Panc1 (cell line): ENCODE measurements around the gene RESF1. TPM values are rescaled to one million over a fixed set of nuclear protein-coding genes. Genes with fewer than 3 reads are reported as not detected.

Source experiments
- ATAC-seq: fragments of 200-7000 bp; cut with Tn5 transposase; 2 replicates; pipeline ENCODE4 v1.9.1; 2020; ENCODE audit warnings: mild to moderate bottlenecking, moderate library complexity
- BruUV-seq: library from RNA; stranded (reverse); fragments of 400-500 nt; replicated peaks from 2 replicates; lab custom pipeline; 2021; lab: Mats Ljungman, UMichigan
- CTCF ChIA-PET: fragments of 300-600 bp; sonication (Branson Sonifier 250); formaldehyde crosslinking; loops from one replicate; lab custom pipeline; 2022; ENCODE audit warnings: antibody characterized with exemption; lab: Charles Lee
- POLR2A ChIA-PET: fragments of 300-600 bp; sonication (Branson Sonifier 250); formaldehyde crosslinking; loops from one replicate; lab custom pipeline; 2022; ENCODE audit warnings: antibody characterized with exemption; lab: Charles Lee
- DNase-seq: peaks from one replicate; pipeline ENCODE4 v3.0.0-alpha.2; 2010; ENCODE audit warnings: low read depth, low spot score
- H3K27ac ChIP-seq: 2 replicates; pipeline ENCODE4 v1.5.1; 2011; ENCODE audit warnings: mild to moderate bottlenecking, low read length, inconsistent platforms
- H3K27me3 ChIP-seq: fragments of 200-500 bp; sonication (Bioruptor generic); 2 replicates; pipeline ENCODE4 v1.6.0; 2014; ENCODE audit warnings: low read length, inconsistent platforms; ENCODE audit not compliant: control insufficient read depth, insufficient read depth
- H3K36me3 ChIP-seq: fragments of 200-500 bp; sonication (Bioruptor generic); 2 replicates; pipeline ENCODE4 v1.5.1; 2014; ENCODE audit warnings: inconsistent platforms, mild to moderate bottlenecking, low read length, moderate library complexity; ENCODE audit not compliant: control insufficient read depth, insufficient read depth
- H3K4me1 ChIP-seq: 2 replicates; pipeline ENCODE4 v1.5.1; 2011; ENCODE audit warnings: inconsistent platforms, mild to moderate bottlenecking, low read length, moderate library complexity; ENCODE audit not compliant: control insufficient read depth, insufficient read depth
- H3K4me3 ChIP-seq, 2 experiments: 2 replicates each; pipeline ENCODE4 v1.5.1; 2011 to 2012; ENCODE audit warnings: low read depth in 2 of 2, low read length in 2 of 2, mild to moderate bottlenecking in 2 of 2, inconsistent platforms in 1 of 2, moderate library complexity in 1 of 2
- H3K9me3 ChIP-seq: fragments of 200-500 bp; sonication (Bioruptor generic); 2 replicates; pipeline ENCODE4 v1.5.1; 2014; ENCODE audit warnings: low read depth, mild to moderate bottlenecking, inconsistent platforms, low read length, moderate library complexity; ENCODE audit not compliant: control insufficient read depth, insufficient read depth
- POLR2AphosphoS5 ChIP-seq: IDR thresholded peaks from 2 replicates; pipeline ENCODE4 v1.6.1; 2012; ENCODE audit warnings: mild to moderate bottlenecking, low read depth, low read length, moderate library complexity
- SIN3A ChIP-seq: IDR thresholded peaks from 2 replicates; pipeline ENCODE4 v1.6.1; 2012; ENCODE audit warnings: low read depth, mild to moderate bottlenecking, low read length, moderate library complexity, borderline replicate concordance; ENCODE audit not compliant: insufficient read depth
- TCF7L2 ChIP-seq: IDR thresholded peaks from 2 replicates; pipeline ENCODE4 v1.6.1; 2011; ENCODE audit warnings: mild to moderate bottlenecking, low read depth, low read length, inconsistent platforms
- in situ Hi-C: cut with HindIII; loops from 2 replicates; pipeline ENCODE4 v1.10.0; 2016; ENCODE audit warnings: low sequenced_read_pairs, low pct_unique_long_range_greater_than_20kb
- intact Hi-C: fragments of 100-400 bp; cut with micrococcal nuclease; formaldehyde crosslinking; loops from one replicate; pipeline ENCODE4 v1.10.0; 2022; ENCODE audit not compliant: unreplicated experiment
- total RNA-seq: library from RNA; stranded (reverse); gene quantifications from one replicate; pipeline ENCODE4 v1.2.1, GENCODE V29; 2021; ENCODE audit not compliant: unreplicated experiment
- TF ChIP-seq, protein P1 (sequence below): fragments of 450-650 bp; IDR thresholded peaks from 2 replicates; pipeline ENCODE4 v1.5.1; 2017; ENCODE audit warnings: mild to moderate bottlenecking

RESF1 gene
- total RNA-seq, 1 experiment from 2014 or later, result 42.4 TPM

DNA sequence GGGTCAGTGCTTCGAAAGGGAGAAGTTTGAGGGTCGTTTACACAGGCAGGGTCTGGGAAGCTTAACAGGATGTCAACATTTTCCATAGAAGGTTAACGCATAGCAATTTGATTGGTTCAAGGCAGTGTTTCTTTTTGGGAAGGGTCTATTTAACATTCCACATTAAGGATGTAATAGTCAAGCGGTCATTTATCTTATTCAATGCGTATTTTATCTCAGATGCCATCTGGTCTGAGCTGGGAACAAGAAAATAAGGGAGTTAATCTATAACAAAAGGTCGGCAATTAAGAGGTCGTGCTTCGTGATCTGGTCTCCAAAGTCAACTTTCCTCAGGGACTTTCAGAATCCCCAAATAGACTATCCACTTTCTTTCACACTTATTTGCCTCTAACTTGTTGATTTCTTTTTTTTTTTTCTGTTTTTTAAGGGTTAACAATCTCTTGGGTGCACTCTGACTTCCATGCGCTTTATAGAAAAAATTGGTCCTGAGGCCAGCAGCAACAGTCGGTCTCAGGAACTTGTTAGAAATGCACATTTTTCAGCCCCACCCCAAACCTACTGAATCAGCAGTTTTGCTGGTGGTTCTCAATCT lies 550 bp upstream of the RESF1 start:
- ATAC-seq, result no peak; the same call in 1 of the 2 replicates
- TF ChIP-seq, protein P1, sequence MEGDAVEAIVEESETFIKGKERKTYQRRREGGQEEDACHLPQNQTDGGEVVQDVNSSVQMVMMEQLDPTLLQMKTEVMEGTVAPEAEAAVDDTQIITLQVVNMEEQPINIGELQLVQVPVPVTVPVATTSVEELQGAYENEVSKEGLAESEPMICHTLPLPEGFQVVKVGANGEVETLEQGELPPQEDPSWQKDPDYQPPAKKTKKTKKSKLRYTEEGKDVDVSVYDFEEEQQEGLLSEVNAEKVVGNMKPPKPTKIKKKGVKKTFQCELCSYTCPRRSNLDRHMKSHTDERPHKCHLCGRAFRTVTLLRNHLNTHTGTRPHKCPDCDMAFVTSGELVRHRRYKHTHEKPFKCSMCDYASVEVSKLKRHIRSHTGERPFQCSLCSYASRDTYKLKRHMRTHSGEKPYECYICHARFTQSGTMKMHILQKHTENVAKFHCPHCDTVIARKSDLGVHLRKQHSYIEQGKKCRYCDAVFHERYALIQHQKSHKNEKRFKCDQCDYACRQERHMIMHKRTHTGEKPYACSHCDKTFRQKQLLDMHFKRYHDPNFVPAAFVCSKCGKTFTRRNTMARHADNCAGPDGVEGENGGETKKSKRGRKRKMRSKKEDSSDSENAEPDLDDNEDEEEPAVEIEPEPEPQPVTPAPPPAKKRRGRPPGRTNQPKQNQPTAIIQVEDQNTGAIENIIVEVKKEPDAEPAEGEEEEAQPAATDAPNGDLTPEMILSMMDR, result no peak
- TF ChIP-seq TCF7L2 (no peak), SIN3A (no peak), POLR2AphosphoS5 (no peak)
- DNase-seq, result no peak
- Histone ChIP-seq H3K9me3 (no peaks in the 10 kb centered on the region), H3K27me3 (no peaks in the 10 kb centered on the region), H3K4me1 (peaks cover 21% of the 10 kb centered on the region), H3K27ac (peak overlapping the region; percentile 95), H3K4me3 (peak overlapping the region; percentile 78 to 91), H3K36me3 (peaks cover 14% of the 10 kb centered on the region)
- in situ Hi-C loops (no loop called here), intact Hi-C loops (no loop called here)
- CTCF ChIA-PET, result interaction anchor here (0.6 kb wide), 2 partner anchors 31 to 633 kb away, joined by 4 to 11 read pairs; partner anchors contain the start of gene SINHCAF
- BruUV-seq, result TSS peak; percentile 94
- POLR2A ChIA-PET, result interaction anchor here (0.7 kb wide), 1 partner anchor 1160 kb away, joined by 4 read pairs; no protein-coding TSS in a partner anchor

DNA sequence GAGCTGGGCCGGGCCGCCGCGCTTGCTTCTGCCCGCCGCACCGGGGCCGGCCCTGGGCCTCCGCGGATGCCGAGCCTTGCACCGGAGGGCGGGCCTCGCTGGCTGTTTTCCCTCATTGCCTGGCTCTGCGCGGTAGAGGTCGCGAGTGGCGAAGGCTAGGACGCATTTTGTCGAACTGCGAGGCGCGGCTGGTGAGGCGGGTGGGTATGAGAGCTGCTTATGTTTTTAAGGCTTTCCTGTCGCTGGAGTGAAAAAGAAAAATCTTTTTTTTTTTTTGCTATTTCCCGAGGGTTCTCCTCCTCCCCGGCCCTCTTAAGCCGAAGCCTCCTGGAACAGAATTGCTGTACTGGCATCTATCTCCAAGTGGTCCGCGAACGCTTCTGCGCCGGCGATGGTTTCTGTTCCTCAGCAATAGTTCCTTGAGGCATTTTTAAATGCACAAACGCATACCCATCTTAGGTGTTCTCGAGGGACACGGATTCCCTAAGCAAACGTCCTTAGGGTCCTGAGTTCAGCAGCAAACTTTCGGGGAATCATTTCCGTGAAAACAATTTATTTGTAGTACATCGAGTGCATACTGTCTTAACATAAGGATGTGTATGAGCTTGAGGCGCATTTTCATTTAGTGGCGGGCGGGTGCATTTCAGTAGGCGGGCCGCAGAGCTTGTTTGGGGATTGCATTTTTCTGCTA lies 631 bp downstream of the RESF1 start:
- ATAC-seq (peak; percentile 84), DNase-seq (peak; percentile 22)
- peaks cover 14% of the 10 kb centered on the region for H3K36me3 ChIP-seq
- peaks cover 21% of the 10 kb centered on the region for H3K4me1 ChIP-seq
- no peak for TF ChIP-seq TCF7L2
- TF ChIP-seq, protein P1, result peak; percentile 65
- H3K27me3 ChIP-seq, result no peaks in the 10 kb centered on the region
- ChIA-PET CTCF (interaction anchor here (0.6 to 0.9 kb wide), 2 partner anchors 352 to 557 kb away, joined by 4 to 5 read pairs; no protein-coding TSS in a partner anchor), POLR2A (no interaction called here)
- H3K9me3 ChIP-seq, result no peaks in the 10 kb centered on the region
- intact Hi-C loops, result no loop called here
- peak overlapping the region; percentile 78 to 91 for H3K4me3 ChIP-seq
- H3K27ac ChIP-seq, result peak overlapping the region; percentile 88
- no TSS peak for BruUV-seq
- in situ Hi-C loops, result no loop called here

DNA sequence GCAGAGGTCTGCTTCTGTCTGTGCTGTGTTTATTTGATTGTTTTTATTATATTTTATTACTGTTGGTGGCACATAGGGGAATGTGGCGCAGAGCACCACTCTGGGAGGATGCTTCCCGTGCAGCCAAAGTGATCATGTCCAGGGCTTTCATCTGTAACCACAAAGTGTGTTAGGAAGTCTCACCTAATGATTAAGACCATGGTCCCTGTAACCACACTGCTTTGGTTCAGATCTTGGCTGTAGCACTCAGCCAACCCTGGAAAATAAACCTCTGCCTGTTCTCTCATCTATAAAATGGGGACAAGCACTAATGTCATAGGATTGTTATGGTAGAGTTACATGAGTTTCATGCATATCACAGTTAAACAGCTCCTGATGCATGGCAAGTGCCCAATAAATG lies 1.9 kb downstream of the RESF1 start:
- intact Hi-C loops, result no loop called here

More for the DNA sequence above, 1.9 kb downstream of the RESF1 start:
- Histone ChIP-seq H3K36me3 (peaks cover 14% of the 10 kb centered on the region), H3K27ac (peak overlapping the region; percentile 88), H3K9me3 (no peaks in the 10 kb centered on the region), H3K4me1 (peaks cover 22% of the 10 kb centered on the region), H3K27me3 (no peaks in the 10 kb centered on the region), H3K4me3 (peak overlapping the region; percentile 78 to 91)
- in situ Hi-C loops, result no loop called here
- DNase-seq (no peak), ATAC-seq (no peak)
- TF ChIP-seq TCF7L2 (no peak), POLR2AphosphoS5 (no peak)
- TF ChIP-seq, protein P1, result no peak
- POLR2A ChIA-PET, result no interaction called here
- CTCF ChIA-PET, result interaction anchor here (0.5 kb wide), 1 partner anchor 27 kb away, joined by 3 read pairs; no protein-coding TSS in a partner anchor
- BruUV-seq, result TSS peak; percentile 52
